Measurements from ENCODE around the gene MACROD2. TPM values are rescaled to one million over a fixed set of nuclear protein-coding genes. Genes with fewer than 3 reads are reported as not detected.

The MACROD2 gene
- total RNA-seq, 4 donors from 2014 or later, result 2.1 to 28.1 (median 12.6) TPM

GRCh38 chr20:14536738-14537137, 541.4 kb downstream of the MACROD2 start:
- intact Hi-C loops (cut with DNase I; ENCODE audit: low total_unique reads), result no loop called here

GRCh38 chr20:14538433-14538832, 543.1 kb downstream of the MACROD2 start:
- no peak for DNase-seq
- Histone ChIP-seq H3K4me1 (no peaks in the 10 kb centered on the region), H3K27me3 (no peaks in the 10 kb centered on the region), H3K9me3 (no peaks in the 10 kb centered on the region), H3K36me3 (no peaks in the 10 kb centered on the region), H3K27ac (no peak overlapping the region), H3K4me3 (no peak overlapping the region)
- intact Hi-C loops (cut with DNase I; ENCODE audit: low total_unique reads), result no loop called here
- no peak for TF ChIP-seq POLR2A (IDR thresholded peaks at IDR 0.05)
- TF ChIP-seq CTCF (IDR thresholded peaks at IDR 0.05), result no peak

More at GRCh38 chr20:14536738-14537137, 541.4 kb downstream of the MACROD2 start:
- Histone ChIP-seq H3K27ac (no peak overlapping the region), H3K27me3 (no peaks in the 10 kb centered on the region), H3K4me1 (no peaks in the 10 kb centered on the region), H3K36me3 (no peaks in the 10 kb centered on the region), H3K9me3 (no peaks in the 10 kb centered on the region), H3K4me3 (no peak overlapping the region)
- TF ChIP-seq POLR2A (IDR thresholded peaks at IDR 0.05) (no peak), CTCF (IDR thresholded peaks at IDR 0.05) (no peak)
- no peak for DNase-seq

- Histone ChIP-seq H3K9me3 (no peaks in the 10 kb centered on the region), H3K27ac (no peak overlapping the region), H3K27me3 (no peaks in the 10 kb centered on the region), H3K36me3 (no peaks in the 10 kb centered on the region), H3K4me3 (no peak overlapping the region), H3K4me1 (no peaks in the 10 kb centered on the region)
- TF ChIP-seq POLR2A (IDR thresholded peaks at IDR 0.05) (no peak), CTCF (IDR thresholded peaks at IDR 0.05) (no peak)
- intact Hi-C loops (cut with DNase I; ENCODE audit: low total_unique reads), result no loop called here
- no peak for DNase-seq
Measured at GRCh38 chr20:14543040-14543439, 547.7 kb downstream of the MACROD2 start.

- no peak overlapping the region for H3K27ac ChIP-seq
- H3K4me1 ChIP-seq, result no peaks in the 10 kb centered on the region
- no peak for DNase-seq
- H3K36me3 ChIP-seq, result no peaks in the 10 kb centered on the region
- no peaks in the 10 kb centered on the region for H3K27me3 ChIP-seq
- H3K9me3 ChIP-seq, result no peaks in the 10 kb centered on the region
- TF ChIP-seq POLR2A (IDR thresholded peaks at IDR 0.05), result no peak
- no peak for TF ChIP-seq CTCF (IDR thresholded peaks at IDR 0.05)
- no peak overlapping the region for H3K4me3 ChIP-seq
- intact Hi-C loops (cut with DNase I; ENCODE audit: low total_unique reads), result no loop called here
Measured at GRCh38 chr20:14544688-14545087, 549.4 kb downstream of the MACROD2 start.

- Histone ChIP-seq H3K27ac (no peak overlapping the region), H3K4me1 (no peaks in the 10 kb centered on the region), H3K4me3 (no peak overlapping the region), H3K9me3 (no peaks in the 10 kb centered on the region), H3K36me3 (no peaks in the 10 kb centered on the region), H3K27me3 (no peaks in the 10 kb centered on the region)
- intact Hi-C loops (cut with DNase I; ENCODE audit: low total_unique reads), result no loop called here
- no peak for DNase-seq
- TF ChIP-seq POLR2A (IDR thresholded peaks at IDR 0.05) (no peak), CTCF (IDR thresholded peaks at IDR 0.05) (no peak)
Measured at GRCh38 chr20:14550655-14551054, 555.3 kb downstream of the MACROD2 start.

Data from uterus (tissue), 4 donors.